ENCODE data around the gene ADAMTSL5. TPM values are rescaled to one million over a fixed set of nuclear protein-coding genes. Genes with fewer than 3 reads are reported as not detected.
"Not testable (repeated sequence)": the region's sequence is repeated elsewhere in the genome, so short reads cannot be mapped to it uniquely, and the experiment has no call there.

Gene ADAMTSL5
- total RNA-seq, 2 experiments from 2014 or later, result 1.6 to 2.6 TPM

DNA sequence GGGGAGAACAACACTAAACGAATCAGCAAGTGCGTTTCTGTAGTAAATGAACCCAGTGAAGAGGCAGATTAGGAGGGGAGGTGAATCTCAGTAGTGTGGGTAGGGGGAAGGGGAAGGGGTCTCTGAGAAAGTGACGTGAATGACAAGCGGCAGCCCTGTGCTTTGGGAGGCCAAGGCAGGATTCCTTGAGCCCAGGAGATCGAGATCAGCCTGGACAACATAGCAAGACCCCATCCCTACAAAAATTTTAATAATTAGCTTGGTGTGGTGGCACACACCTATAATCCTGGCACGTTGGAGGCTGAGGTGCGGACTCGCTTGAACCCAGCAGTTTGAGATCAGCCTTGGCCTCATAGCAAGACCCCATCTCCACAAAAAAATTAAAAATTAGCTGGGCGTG is 19.2 kb upstream of the ADAMTSL5 start:
- ChIA-PET CTCF (interaction anchor here (0.7 to 1.0 kb wide), 2 partner anchors 14 to 235 kb away, joined by 3 read pairs; no protein-coding TSS in a partner anchor), POLR2A (no interaction called here)

DNA sequence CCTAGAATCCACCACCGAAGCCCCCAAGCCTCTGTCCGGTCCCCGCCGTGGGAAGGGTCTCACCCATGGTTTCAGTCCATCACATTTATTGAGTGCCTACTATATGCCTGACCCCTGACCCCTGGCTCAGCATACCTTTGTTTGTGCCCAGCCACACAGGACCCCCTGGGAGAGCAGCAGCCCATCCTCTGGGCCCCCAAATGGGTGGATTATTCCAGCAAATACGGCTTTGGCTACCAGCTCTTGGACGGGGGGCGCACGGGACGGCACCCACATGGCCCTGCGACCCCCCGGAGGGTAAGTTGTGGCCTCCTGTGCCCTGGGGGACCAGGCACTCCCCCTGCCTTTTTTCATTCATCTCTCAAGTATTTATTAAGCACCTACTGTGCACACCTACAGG is 18.8 kb upstream of the ADAMTSL5 start:
- ChIA-PET POLR2A (no interaction called here), CTCF (interaction anchor here (0.7 to 1.0 kb wide), 2 partner anchors 15 to 236 kb away, joined by 3 read pairs; no protein-coding TSS in a partner anchor)

DNA sequence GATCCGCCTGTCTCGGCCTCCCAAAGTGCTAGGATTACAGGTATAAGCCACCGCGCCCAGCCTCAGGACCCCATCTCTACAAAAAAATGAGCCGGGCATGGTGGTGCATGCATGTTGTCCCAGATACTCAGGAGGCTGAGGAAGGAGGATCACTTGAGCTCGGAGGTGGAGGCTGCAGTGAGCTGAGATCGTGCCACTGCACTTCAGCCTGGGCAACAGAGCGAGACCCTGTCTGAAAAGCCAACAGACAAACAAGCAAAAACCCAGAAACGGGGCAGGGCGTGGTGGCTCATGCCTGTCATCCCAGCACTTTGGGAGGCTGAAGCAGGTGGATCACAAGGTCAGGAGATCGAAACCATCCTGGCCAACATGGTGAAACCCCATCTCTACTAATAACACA is 18.0 kb upstream of the ADAMTSL5 start:
- CTCF ChIA-PET, POLR2A ChIA-PET: not testable (repeated sequence)

DNA sequence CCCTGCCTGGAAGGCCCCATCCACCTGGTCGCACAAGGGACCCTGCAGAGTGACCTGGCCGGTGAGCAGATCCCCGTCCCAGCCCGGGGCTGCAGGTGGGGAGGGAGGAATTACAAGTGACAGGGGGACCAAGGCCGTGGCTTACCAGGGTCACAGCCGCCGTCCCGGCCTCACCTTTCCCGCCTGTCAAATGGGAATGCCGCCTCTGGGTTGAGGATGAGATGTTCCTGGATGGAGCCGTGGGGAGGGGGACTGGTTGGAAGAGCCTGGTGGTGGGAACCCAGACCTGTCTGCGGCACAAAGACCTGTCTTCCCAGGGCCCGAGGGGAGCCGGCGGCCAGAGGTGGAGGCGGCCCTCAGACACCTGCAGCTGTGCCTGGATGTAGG is 16.6 kb upstream of the ADAMTSL5 start:
- POLR2A ChIA-PET, result no interaction called here
- CTCF ChIA-PET, result no interaction called here

DNA sequence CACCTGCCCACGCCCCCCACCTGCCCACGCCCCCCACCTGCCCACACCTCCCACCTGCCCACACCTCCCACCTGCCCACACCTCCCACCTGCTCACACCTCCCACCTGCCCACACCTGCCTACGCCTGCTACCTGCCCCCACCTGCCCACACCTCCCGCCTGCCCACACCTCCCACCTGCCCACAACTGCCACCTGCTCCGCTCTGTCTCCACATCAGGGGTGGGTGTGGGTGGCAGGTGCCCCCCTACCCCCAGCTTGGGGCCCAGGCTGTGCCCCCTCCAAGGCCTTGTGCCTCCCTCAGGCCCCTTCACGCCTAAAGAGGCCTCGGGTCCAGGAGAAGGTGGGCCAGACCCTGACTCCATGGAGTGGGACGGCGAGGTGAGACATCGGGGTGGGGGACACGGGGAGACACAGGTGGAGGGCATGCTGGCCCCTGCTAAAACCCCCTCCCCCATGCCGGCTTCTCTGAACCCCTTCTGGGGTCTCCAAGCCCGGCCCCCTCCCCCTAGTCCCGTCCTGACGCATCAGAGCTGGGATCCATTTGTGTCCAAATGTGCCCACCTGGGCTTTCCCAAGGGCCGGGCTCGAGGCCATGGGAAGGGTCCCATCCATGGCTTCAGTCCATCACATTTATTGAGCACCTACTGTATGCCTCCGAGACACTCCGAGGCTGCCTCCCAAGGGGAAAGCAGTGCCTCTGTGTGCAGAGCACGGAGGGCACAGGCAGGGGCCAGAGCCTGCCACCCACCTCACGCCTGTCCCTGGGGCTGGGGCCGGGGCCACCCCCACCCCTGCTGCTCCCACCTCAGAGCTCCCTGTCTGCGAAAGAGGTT is 16.0 kb upstream of the ADAMTSL5 start:
- ChIA-PET POLR2A (no interaction called here), CTCF (no interaction called here)

DNA sequence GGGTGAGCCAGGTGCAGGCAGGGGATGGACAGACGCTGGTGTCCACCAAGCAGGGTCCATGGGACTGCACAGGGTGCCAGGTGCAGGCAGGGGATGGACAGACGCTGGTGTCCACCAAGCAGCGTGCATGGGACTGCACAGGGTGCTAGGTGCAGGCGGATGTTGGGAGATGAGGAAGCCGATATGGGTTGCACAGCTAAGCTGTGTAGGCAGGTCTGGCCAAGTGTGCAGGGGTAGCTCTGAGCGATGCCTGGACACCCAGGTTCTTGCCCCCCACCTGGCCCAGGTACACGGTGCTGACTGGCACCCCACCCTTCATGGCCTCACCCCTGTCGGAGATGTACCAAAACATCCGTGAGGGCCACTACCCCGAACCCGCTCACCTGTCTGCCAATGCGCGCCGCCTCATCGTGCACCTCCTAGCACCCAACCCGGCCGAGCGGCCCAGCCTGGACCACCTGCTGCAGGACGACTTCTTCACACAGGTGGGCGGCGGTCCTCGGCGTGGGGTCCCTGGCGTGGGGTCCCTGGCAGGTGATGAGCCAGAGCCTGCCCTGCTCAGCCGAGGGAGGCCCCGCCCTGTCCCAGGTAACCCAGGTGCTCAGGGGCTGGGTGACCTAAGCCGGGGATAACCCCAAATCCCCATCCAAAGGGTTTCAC is 15.0 kb upstream of the ADAMTSL5 start:
- POLR2A ChIA-PET, result no interaction called here
- CTCF ChIA-PET, result no interaction called here

DNA sequence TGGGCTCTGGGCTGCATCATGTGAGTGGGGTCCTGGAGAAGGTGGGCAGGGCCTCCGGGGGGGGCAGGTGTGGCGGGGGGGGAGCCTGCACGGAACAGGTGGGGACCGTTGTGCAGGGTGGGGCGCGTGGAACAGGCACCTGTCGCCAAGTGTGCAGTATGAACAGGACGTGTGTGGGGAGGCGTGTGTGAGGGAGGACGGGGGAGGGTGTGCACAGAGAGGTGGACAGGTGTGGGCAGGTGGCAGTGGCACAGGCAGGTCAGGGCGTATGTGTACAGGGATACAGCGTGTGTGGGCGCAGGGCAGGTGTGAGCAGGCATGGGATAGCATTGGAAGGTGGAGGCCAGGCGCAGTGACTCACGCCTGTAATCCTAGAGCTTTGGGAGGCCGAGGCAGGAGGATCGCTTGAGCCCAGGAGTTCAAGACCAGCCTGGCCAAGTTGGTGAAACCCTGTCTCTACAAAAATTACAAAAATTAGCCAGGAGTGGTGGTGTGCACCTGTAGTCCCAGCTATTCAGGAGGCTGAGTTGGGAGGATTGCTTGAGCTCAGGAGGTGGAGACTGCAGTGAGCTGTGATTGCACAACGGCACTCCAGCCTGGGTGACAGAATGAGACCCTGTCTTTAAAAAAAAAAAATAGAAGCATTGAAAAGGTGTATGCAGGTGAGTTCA is 14.3 kb upstream of the ADAMTSL5 start:
- CTCF ChIA-PET, result no interaction called here
- POLR2A ChIA-PET, result no interaction called here

DNA sequence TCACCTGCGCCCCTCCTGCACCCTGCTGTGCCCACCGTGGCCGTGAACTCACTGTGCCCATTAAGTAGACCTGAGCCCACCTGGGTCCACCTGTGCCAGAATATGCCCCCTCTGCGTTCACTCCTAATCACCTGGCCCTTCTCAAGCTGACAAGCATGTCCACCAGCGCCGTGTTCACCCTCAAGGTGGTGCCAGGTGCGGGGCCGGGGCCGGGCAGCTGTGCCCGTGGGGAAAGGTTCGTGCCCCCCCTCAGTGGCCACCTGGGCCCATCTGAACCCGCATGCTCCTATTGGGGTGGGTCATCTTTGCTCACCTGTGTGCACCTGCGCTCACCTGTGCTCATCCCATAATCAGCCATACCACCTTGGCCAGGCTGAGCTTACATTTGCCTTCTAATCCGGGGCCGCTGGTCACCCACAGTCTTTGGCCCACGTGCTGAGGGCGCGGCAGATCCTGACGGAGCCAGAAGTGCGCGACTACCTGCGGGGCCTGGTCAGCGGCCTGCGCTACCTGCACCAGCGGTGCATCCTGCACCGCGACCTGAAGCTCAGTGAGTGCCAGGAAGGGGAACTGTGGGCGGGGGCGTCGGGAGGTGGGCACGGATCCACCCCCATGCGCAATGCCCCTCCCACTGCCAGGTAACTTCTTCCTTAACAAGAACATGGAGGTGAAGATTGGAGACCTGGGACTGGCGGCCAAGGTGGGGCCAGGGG is 13.4 kb upstream of the ADAMTSL5 start:
- ChIA-PET CTCF (interaction anchor here (0.5 kb wide), 1 partner anchor 12 kb away, joined by 3 read pairs; no protein-coding TSS in a partner anchor), POLR2A (no interaction called here)

DNA sequence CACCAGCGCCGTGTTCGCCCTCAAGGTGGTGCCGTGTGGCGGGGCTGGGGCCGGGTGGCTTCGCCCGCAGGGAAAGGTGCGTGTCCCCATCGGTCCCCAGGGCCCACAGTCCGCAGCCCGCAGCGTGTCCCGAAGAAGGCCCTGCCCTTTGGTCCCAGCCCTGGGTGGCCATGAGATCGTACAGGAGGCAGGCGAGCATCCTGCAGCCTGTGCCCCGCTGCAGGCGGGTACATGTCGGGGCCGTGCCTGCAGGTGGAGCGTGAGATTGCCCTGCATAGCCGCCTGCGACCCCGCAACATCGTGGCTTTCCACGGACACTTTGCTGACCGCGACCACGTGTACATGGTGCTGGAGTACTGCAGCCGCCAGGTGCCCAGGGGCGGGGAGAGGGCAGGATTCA is 12.5 kb upstream of the ADAMTSL5 start:
- CTCF ChIA-PET, result no interaction called here
- POLR2A ChIA-PET, result no interaction called here

DNA sequence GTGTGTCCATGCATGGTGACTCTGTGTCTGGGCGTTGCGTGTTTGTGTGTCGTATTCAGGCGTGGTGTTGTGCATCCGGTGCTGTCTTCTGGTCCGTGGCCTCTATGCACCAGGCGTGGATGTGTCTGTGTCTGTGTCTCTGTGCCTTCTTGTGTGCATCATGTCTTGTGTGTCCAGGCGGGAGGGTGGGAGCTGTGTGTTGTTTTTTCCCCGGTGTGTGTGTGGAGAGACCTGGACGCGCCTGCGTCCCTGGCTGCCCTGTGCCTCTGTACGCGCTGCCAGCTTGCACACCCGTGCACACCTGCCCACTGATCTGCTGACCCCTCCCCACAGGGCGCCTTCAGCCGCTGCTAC is 12.1 kb upstream of the ADAMTSL5 start:
- ChIA-PET POLR2A (no interaction called here), CTCF (no interaction called here)

DNA sequence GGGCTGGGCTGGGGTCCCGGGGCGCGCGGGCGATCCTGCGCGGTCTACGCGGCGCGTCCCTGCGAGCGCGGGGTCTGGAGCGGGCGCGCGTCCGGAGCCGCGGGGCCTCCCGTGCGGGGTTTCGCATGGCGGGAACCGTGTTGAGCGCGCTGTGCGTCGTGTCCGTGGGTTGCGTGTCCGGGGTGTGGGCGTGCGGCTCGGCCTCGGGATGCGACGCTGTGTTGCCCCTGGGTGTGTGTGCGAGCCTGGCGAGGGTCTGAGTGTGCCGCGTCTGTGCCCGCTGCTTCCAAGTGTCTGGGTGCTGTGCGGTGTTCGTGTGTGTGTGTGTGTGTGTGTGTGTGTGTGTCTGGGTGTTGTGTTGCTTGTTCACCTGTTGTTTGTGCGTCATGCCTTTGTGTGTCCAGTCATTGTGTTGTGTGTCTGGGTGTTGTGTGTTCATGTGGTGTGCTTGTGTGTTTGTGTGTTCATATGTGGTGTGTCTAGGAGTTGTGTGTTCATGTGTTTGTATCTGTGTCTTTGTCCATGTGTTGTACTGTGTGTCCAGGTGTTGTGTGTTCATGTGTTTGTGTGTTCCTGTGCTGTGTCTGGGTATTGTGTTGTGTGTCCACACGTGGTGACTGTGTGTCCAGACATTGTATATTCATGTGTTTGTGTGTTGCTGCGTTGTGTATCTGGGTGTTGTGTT is 11.6 kb upstream of the ADAMTSL5 start:
- CTCF ChIA-PET, result no interaction called here
- POLR2A ChIA-PET, result no interaction called here

DNA sequence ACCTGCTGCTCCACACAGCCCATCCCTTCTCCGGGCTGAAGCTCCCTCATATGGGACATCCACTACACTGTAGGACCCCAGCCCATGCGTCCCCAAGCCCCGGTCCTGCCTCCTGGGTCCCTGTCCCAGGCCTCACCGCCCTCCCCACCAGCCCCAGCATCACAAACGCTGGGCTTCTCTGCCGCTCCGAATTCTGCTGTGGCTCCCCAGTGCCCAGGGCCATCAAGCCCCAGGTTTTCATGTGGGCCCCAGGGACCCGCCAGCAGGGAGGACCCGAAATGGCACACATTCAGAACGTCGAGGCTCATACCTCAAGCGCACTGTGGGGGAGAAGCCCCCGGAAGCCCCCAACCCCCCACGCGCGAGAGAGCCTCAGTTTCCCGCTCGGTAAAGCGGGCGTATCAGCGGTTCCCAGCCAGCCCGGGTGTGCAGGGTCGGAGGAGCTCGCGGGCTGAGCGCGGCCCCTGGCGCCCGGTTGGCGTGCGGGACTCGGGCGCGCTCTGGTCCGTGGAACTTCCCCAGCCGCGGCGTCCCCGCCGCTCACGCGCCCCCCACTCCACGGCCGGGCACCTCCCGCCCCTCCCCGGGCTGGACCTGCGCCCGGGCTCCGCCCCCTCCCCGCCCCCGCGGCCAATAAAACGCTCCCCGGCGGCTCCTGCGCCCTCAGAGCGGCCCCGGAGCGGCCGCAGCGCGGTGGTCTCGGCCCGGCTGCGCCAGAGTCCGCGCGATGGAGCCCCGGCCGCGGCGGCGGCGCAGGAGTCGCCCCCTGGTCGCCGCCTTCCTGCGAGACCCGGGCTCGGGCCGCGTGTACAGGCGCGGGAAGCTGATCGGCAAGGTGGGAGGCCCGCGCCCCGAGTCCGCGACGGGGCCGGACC is 10.8 kb upstream of the ADAMTSL5 start, which contains the start of gene PLK5:
PLK5 (plus strand) TSS at position 666 of the 875 bp plus-strand sequence. CDS start 2,920 bp downstream, outside the sequence.
- POLR2A ChIA-PET, result no interaction called here
- CTCF ChIA-PET, result no interaction called here

DNA sequence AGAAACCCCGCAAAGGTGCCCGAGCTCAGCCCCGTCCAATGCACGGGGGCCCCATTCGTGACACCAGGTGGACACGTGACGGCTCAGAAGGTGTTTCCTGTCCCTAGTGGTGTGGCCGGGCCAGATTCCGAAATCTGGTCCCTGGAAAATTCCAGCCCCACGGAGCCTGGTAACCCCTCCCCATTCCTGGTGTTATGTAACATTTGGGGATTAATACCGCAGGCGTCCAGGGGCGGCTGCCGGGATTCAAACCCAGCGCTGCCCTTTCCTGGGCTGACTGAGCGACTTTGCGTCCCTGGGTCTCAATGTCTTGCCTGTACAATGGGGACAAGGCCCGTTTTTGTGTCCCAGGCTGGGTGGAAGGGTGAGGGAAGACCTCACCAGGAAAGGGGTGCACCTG is 10.0 kb upstream of the ADAMTSL5 start:
- ChIA-PET POLR2A (no interaction called here), CTCF (no interaction called here)

DNA sequence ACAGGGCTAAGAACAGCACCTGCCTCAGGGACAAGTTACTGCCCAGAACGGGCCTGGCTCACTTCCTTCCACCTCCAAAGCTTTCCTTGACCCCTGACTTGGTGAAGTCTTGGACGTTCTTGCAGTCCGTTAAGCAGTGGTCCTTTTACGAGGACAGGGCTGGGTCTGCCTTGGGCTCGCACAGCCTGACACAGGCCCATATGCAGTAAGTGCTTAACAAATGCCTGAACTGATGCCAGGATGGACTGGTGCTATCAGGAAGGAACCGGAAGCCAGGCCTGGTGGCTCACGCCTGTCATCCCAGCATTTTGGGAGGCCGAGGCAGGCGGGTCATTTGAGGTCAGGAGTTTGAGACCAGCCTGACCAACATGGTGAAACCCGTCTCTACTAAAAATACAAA is 9.2 kb upstream of the ADAMTSL5 start:
- POLR2A ChIA-PET, result no interaction called here
- CTCF ChIA-PET, result interaction anchor here (1.2 kb wide), 1 partner anchor 24 kb away, joined by 4 read pairs; no protein-coding TSS in a partner anchor

DNA sequence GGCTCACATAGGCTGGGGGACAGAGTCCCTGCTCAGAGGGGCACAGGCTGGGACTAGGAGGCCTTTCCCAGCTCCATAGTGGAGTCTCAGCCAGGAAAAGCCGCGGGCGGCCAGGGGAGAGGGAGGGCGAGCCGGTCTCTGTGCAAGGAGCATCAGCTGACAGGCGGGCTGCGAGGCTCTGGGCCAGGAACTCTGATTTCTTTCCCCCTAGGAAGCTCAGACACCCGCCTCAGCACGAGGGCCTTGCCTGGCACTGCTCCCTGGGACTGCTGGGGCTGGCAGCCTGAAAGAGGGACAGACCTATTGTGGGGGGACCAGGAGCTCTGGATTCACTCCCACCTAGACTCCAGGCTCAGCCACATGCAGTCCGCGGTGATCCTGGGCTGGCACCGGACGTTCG is 8.8 kb upstream of the ADAMTSL5 start:
- CTCF ChIA-PET, result interaction anchor here (1.2 kb wide), 1 partner anchor 24 kb away, joined by 4 read pairs; no protein-coding TSS in a partner anchor

DNA sequence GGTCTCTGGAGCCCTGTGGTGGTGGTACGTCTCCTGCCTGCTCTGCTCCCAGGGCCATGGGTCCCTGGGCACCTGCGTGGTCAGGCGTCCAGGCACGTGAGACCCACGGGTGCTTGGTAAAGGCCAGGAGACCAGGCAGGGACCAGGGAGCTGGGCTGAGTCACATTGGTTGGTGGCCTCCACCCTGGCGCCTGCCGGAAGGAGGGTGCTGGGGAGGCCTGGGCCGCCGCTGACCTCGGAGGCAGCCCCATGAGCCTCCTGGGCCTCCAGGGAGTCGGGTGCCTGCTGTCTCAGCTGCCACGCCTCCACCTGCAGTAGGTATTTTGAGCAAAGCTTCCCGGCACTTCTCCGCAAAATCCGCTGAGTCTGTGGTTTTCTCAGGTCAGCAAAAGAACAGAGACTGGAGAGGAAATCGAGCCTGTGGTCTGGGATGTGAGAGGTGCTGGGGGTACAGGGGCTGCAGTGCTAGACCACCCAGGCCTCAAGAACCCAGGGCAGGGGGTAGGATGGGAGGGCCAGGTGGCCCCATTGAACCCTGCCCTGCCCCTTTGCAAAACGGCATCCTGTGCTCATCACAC is 7.5 kb upstream of the ADAMTSL5 start:
- ChIA-PET CTCF (no interaction called here), POLR2A (no interaction called here)

More for the DNA sequence above, 8.8 kb upstream of the ADAMTSL5 start:
- POLR2A ChIA-PET, result no interaction called here

DNA sequence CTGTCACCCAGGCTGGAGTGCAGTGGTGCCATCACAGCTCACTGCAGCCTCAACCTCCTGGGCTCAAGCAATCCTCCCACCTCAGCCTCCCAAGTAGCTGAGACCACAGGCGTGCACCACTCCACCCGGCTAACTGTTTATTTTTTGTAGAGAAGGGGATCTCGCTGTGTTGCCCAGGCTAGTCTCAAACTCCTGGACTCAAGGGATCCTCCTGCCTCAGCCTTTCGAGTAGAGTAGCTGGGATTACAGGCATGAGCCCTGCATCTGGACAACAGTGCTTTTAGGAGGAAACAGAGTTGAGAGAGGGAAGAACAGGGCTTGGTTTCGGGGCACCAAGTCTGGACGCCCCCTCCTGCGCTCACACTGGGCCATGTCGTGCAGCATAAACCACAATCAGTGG is 7.0 kb upstream of the ADAMTSL5 start:
- POLR2A ChIA-PET, result interaction anchor here (0.7 kb wide), 1 partner anchor 235 kb away, joined by 6 read pairs; no protein-coding TSS in a partner anchor
- CTCF ChIA-PET, result interaction anchor here (0.6 kb wide), 1 partner anchor 764 kb away, joined by 3 read pairs; no protein-coding TSS in a partner anchor

DNA sequence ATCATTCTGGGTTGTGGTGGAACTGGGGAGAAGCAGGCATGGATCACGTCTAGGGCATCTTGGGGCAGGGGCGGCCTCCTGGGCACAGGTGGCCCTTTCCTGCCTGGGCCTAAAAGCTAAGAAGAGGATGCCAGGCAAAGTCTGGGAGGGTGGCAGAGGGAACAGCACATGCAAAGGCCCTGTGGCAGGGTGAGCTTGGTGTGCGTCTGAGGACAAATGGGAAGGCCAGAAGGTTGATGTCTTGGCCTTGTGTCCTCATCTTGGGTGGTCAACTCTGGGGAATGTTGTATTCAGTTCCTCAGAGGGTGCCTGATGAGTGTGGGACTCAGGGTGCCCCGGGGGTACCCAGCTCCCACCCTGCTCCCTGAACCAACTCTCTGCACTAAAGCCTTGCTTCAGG is 5.7 kb upstream of the ADAMTSL5 start:
- ChIA-PET CTCF (no interaction called here), POLR2A (interaction anchor here (0.7 kb wide), 1 partner anchor 9 kb away, joined by 6 read pairs; no protein-coding TSS in a partner anchor)

All from activated CD8-positive, alpha-beta memory T cell treated with anti-CD3 and anti-CD28 coated beads for 36 hours (primary cell).